Measurements from ENCODE around the gene ZDHHC17. TPM values are rescaled to one million over a fixed set of nuclear protein-coding genes. Genes with fewer than 3 reads are reported as not detected.

The ZDHHC17 gene
- total RNA-seq, 1 donor from 2014 or later = 42.5 TPM

DNA sequence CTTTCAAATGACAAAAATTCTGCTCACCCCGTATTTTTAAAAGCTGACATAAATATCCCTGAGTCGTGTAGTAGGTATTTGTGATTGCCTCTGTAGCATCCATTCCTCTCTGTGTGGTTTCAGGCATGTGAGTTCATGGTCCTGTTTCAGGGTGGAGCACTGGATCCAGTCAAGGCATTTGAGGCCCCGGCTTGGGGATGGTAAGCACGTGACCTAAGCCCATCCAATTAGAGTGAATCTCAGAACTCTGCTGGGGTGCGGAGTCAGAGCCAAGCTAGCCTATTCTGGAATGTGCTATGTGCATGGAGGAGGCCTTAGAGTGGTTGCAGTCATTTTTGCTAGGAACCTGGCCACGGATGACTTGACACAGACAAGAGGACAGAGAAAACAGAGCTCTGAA is 119.2 kb downstream of the ZDHHC17 start:
- Mint-ChIP-seq H3K4me1 (ENCODE audit: unreplicated experiment) (peaks cover 12% of the 10 kb centered on the region), H3K27me3 (no peaks in the 10 kb centered on the region), H3K27ac (no peak overlapping the region), H3K4me3 (no peak overlapping the region), H3K9me3 (peaks cover 4% of the 10 kb centered on the region), H3K36me3 (no peaks in the 10 kb centered on the region)
- no peak for DNase-seq (ENCODE audit: extremely low spot score, unreplicated experiment)
- TF ChIP-seq, protein P1, sequence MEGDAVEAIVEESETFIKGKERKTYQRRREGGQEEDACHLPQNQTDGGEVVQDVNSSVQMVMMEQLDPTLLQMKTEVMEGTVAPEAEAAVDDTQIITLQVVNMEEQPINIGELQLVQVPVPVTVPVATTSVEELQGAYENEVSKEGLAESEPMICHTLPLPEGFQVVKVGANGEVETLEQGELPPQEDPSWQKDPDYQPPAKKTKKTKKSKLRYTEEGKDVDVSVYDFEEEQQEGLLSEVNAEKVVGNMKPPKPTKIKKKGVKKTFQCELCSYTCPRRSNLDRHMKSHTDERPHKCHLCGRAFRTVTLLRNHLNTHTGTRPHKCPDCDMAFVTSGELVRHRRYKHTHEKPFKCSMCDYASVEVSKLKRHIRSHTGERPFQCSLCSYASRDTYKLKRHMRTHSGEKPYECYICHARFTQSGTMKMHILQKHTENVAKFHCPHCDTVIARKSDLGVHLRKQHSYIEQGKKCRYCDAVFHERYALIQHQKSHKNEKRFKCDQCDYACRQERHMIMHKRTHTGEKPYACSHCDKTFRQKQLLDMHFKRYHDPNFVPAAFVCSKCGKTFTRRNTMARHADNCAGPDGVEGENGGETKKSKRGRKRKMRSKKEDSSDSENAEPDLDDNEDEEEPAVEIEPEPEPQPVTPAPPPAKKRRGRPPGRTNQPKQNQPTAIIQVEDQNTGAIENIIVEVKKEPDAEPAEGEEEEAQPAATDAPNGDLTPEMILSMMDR (conservative IDR thresholded peaks at IDR 0.05) = no peak

DNA sequence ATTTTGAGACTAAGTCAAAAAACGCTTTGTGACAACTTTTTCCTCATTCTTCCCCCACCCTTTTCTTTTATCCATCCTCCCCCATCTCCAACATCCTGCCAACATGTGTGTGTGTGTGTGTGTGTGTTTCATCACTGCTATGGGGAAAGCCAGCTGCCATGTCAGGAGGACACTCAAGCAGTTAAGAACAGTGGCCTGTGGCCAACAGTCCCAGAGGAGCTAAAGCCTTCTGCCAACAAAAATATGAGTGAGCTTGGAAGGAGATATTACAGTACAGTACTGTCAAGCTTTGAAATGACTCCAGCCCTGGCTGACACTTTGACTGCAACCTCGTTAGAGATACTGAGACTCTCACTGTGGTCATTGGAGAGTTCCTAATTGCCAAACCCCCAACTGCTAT is 119.9 kb downstream of the ZDHHC17 start:
- Mint-ChIP-seq H3K27ac (no peak overlapping the region), H3K9me3 (peaks cover 4% of the 10 kb centered on the region), H3K4me1 (ENCODE audit: unreplicated experiment) (peaks cover 12% of the 10 kb centered on the region), H3K27me3 (no peaks in the 10 kb centered on the region), H3K4me3 (no peak overlapping the region), H3K36me3 (no peaks in the 10 kb centered on the region)
- DNase-seq (ENCODE audit: extremely low spot score, unreplicated experiment) = no peak
- TF ChIP-seq, protein P1 (conservative IDR thresholded peaks at IDR 0.05) = no peak

DNA sequence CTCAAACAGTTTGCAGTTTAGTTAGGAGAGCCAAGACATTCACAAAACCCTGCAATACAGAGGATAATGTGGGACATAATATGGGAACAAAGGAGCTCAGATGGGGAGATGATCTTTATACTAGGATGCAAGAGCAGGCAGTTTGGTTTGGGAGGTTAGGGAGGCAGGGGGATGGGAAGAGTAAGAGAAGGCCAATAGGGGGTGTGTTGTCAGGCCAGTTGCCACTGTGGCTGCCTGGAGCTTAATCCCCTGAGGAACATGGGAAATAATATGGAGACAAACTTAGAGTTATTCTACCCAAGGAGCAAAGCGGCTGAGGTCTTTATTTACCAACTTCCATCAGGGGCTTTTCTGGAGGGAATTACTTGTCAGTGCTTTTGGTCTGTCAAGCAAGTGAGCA is 124.9 kb downstream of the ZDHHC17 start:
- Mint-ChIP-seq H3K36me3 (no peaks in the 10 kb centered on the region), H3K4me1 (ENCODE audit: unreplicated experiment) (peaks cover 12% of the 10 kb centered on the region), H3K27ac (no peak overlapping the region), H3K27me3 (no peaks in the 10 kb centered on the region), H3K9me3 (peaks cover 3% of the 10 kb centered on the region), H3K4me3 (no peak overlapping the region)
- TF ChIP-seq, protein P1 (conservative IDR thresholded peaks at IDR 0.05) = no peak
- DNase-seq (ENCODE audit: extremely low spot score, unreplicated experiment) = no peak

DNA sequence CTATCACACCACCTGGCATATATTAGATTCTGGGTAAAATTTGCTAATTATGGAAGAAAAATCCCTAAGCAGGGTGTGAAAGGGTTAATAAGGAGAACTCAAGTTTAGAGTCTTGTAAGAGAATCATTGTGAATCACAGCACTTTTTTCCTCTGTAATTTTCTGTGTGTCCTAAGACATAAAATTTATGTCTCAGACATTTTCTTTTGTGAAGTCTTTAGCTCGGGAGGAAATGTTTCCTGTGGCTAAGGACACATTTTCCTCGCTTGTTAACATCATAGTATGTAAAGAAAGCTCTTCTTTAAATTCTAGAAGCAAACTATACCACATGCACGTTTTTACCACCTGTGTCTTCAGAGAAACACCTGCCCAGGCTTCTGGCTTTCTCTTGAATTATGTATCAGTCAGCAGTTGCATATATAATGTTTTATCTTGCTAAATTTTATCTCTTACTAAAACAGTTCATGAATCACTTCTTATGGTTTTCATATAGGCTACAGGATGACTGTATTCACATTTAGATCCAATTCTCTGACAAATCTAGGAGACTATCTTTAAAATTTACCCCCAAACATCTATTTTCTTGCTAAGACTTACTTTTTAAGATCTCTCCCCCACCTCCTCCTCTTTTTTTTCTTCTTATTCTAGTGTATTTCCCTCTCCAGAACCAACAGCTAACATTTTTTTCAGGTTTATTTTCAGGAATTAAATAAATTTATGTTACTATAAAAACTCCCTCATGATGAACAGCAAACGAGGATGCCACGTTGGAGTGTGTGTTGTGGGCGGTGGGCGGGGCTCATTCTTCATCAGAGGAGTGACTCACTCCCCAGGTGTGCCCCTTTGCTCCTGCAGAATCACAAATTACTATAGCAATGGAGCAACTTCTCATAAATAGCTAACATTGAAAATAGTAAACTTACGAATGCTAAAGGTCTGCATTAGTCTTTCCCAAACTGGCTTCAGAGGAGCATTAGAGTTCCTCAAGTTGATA is 126.5 kb downstream of the ZDHHC17 start:
- peaks cover 3% of the 10 kb centered on the region for H3K36me3 Mint-ChIP-seq
- H3K9me3 Mint-ChIP-seq = no peaks in the 10 kb centered on the region
- no peak for DNase-seq (ENCODE audit: extremely low spot score, unreplicated experiment)
- TF ChIP-seq, protein P1 (conservative IDR thresholded peaks at IDR 0.05) = no peak
- peaks cover 12% of the 10 kb centered on the region for H3K4me1 Mint-ChIP-seq (ENCODE audit: unreplicated experiment)
- no peak overlapping the region for H3K4me3 Mint-ChIP-seq
- no peak overlapping the region for H3K27ac Mint-ChIP-seq
- no peaks in the 10 kb centered on the region for H3K27me3 Mint-ChIP-seq

DNA sequence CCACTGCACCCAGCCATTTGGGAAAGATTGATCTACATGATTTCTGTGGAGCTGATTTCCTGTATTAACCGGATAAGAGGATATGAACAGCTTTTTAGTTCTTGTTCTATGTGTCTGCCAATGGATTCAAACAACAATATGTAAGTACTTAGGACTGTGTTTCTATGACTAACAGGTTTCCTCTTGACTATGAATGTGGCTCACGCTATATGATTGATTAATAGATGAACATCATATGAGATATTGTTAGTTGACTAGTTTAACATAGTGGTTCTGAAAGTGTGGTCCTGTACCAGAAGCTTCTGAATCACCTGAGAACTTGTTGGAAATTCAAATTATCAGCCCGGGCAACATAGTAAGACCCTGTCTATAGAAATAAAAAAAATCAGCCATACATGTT is 127.7 kb downstream of the ZDHHC17 start:
- Mint-ChIP-seq H3K9me3 (no peaks in the 10 kb centered on the region), H3K36me3 (peaks cover 3% of the 10 kb centered on the region), H3K27me3 (no peaks in the 10 kb centered on the region), H3K27ac (no peak overlapping the region), H3K4me3 (no peak overlapping the region), H3K4me1 (ENCODE audit: unreplicated experiment) (peaks cover 12% of the 10 kb centered on the region)
- TF ChIP-seq, protein P1 (conservative IDR thresholded peaks at IDR 0.05) = no peak
- DNase-seq (ENCODE audit: extremely low spot score, unreplicated experiment) = no peak
